Ishikawa (cell line): ENCODE data around the gene EOMES.

ENCODE experiments used
- EGR1 ChIP-seq: IDR thresholded peaks from 2 replicates; pipeline ENCODE4 v1.6.1; 2012
- FOXM1 ChIP-seq: IDR thresholded peaks from 2 replicates; pipeline ENCODE4 v1.6.1; 2012; ENCODE audit warnings: low read depth, borderline replicate concordance
- RAD21 ChIP-seq: IDR thresholded peaks from 2 replicates; pipeline ENCODE4 v1.6.1; 2012; ENCODE audit warnings: low read depth
- TF ChIP-seq, protein P1 (sequence below): IDR thresholded peaks from 2 replicates; pipeline ENCODE4 v1.6.1; 2012
- TF ChIP-seq, protein P2 (sequence below): IDR thresholded peaks from 2 replicates; pipeline ENCODE4 v1.6.1; 2012

DNA sequence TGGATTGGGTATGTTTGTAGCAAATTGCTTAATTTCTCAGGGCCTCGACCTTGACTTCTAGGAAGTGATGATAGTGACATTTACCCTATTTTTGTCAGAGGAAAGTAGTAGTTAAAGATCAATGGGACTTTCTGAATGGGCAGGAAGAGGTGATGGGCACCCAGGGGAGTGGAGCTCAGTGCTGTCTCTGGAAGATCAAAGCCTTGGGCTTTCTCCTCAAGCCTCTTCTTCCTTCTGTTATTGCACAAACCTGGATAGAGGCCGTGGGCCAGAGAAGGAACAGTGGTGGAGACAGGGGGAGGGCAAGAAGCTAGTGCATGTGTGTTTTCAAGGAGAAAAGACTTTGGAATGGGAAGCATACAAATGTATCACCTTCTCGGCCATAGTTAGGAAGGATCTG is 44.9 kb upstream of the EOMES start:
- TF ChIP-seq RAD21 (no peak), FOXM1 (no peak), EGR1 (no peak)
- TF ChIP-seq, protein P1, sequence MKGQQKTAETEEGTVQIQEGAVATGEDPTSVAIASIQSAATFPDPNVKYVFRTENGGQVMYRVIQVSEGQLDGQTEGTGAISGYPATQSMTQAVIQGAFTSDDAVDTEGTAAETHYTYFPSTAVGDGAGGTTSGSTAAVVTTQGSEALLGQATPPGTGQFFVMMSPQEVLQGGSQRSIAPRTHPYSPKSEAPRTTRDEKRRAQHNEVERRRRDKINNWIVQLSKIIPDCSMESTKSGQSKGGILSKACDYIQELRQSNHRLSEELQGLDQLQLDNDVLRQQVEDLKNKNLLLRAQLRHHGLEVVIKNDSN = no peak
- TF ChIP-seq, protein P2, sequence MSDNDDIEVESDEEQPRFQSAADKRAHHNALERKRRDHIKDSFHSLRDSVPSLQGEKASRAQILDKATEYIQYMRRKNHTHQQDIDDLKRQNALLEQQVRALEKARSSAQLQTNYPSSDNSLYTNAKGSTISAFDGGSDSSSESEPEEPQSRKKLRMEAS = no peak
